ENCODE results near the gene REXO1. TPM values are rescaled to one million over a fixed set of nuclear protein-coding genes. Genes with fewer than 3 reads are reported as not detected.
A peak's percentile ranks its signal among the peaks of the same experiment; 100 is the strongest.

The REXO1 gene
- total and polyA plus RNA-seq, 2 of the 8 experiments (the other 6 are each of a cell fraction or from before 2014, with no cell fraction given) = 42.4 to 44.3 TPM

- DNase-seq (ENCODE audit: low read depth in 1 of 2, low spot score in 2 of 2) (no peak), FAIRE-seq (no peak)
- Histone ChIP-seq H2AFZ (ENCODE audit: low read length) (no peak overlapping the region), H4K91ac (replicated peaks; ENCODE audit: insufficient read length, low read length) (no peak overlapping the region), H2AK5ac (ENCODE audit: low read depth, low read length) (no peak overlapping the region), H3K9me3 (ENCODE audit: insufficient read depth in 2 of 2, low read depth in 1 of 2, low read length in 1 of 2) (no peaks in the 10 kb centered on the region), H3K56ac (replicated peaks; ENCODE audit: insufficient read length, low read depth, low read length) (no peak overlapping the region), H4K8ac (ENCODE audit: extremely low read depth, insufficient read depth, low read length) (peak overlapping the region; percentile 51; the same call in 1 of the 2 replicates), H4K5ac (ENCODE audit: insufficient read length, low read depth, low read length) (no peak overlapping the region), H3K79me2 (ENCODE audit: control insufficient read depth in 1 of 2, insufficient read depth in 2 of 2, low read length in 2 of 2) (no peaks in the 10 kb centered on the region), H2BK12ac (ENCODE audit: low read depth, low read length) (0 out of 2 replicates have a peak overlapping the region, but pooled peaks have one; percentile 17), H3K79me1 (ENCODE audit: low read depth, low read length) (no peaks in the 10 kb centered on the region; the same call in 1 of the 2 replicates), H3K4me3 (ENCODE audit: extremely low read depth in 1 of 4, insufficient read depth in 2 of 4, low read depth in 3 of 4, low read length in 4 of 4) (no peak overlapping the region), H3K23me2 (ENCODE audit: low read depth, low read length) (peaks cover 2% of the 10 kb centered on the region), H3K14ac (ENCODE audit: insufficient read length) (no peak overlapping the region), H2BK120ac (replicated peaks; ENCODE audit: low read depth, low read length) (no peak overlapping the region), H3K4ac (replicated peaks; ENCODE audit: insufficient read length, low read depth, low read length) (no peak overlapping the region), H3K18ac (ENCODE audit: extremely low read depth, low read length) (no peak overlapping the region), H3K4me1 (replicated peaks in 1 of 4; ENCODE audit: control insufficient read depth in 3 of 4, insufficient read depth in 4 of 4, low read length in 3 of 4) (peaks cover 0 to 2% (median 0%) of the 10 kb centered on the region in 4 experiments; a peak in 3 of 7 replicates), H3K23ac (ENCODE audit: insufficient read length) (no peak overlapping the region), H4K20me1 (replicated peaks in 1 of 2; ENCODE audit: control insufficient read depth in 1 of 2, insufficient read depth in 2 of 2, low read length in 2 of 2) (peaks cover 2 to 8% of the 10 kb centered on the region in 2 experiments), H3K4me2 (ENCODE audit: insufficient read depth in 1 of 2, low read depth in 2 of 2, low read length in 2 of 2) (no peak overlapping the region), H3K9ac (replicated peaks in 1 of 4; ENCODE audit: extremely low read depth in 1 of 4, low read depth in 3 of 4, low read length in 3 of 4) (no peak overlapping the region), H2BK20ac (ENCODE audit: low read length) (no peak overlapping the region), H3K36me3 (ENCODE audit: control insufficient read depth in 2 of 4, insufficient read depth in 4 of 4, low read length in 3 of 4) (peaks cover 8 to 39% (median 14%) of the 10 kb centered on the region in 4 experiments; a peak in 7 of 8 replicates), H3K27ac (ENCODE audit: low read depth, low read length) (no peak overlapping the region), H2BK5ac (ENCODE audit: low read depth, low read length) (no peak overlapping the region), H3K27me3 (replicated peaks in 1 of 4; ENCODE audit: control insufficient read depth in 3 of 4, extremely low read depth in 1 of 4, insufficient read depth in 3 of 4, low read length in 3 of 4) (peaks cover 0 to 3% (median 0%) of the 10 kb centered on the region in 4 experiments; a peak in 3 of 7 replicates), H2BK15ac (ENCODE audit: low read length) (no peak overlapping the region)
- WGBS, 2 experiments (ENCODE audit: extremely low coverage in 1 of 2, insufficient coverage in 1 of 2, insufficient read length in 1 of 2, insufficient replicate concordance in 2 of 2, low coverage in 1 of 2, low lambda C conversion rate in 2 of 2, missing lambda C conversion rate in 1 of 2) = 93% methylated on average over 38 of the region's 61 CpGs; no CpG with 5 or more reads in 1 of the 2 experiments
- ChIA-PET POLR2A (ENCODE audit: partially characterized antibody) (no interaction called here), CTCF (ENCODE audit: partially characterized antibody) (interaction anchor here (1.1 to 3.6 kb wide), 5 partner anchors 10 to 225 kb away, joined by 3 to 48 read pairs (median 17); no protein-coding TSS in a partner anchor)
- TF ChIP-seq E2F6 (IDR thresholded peaks at IDR 0.05) (no peak), EP300 (IDR thresholded peaks at IDR 0.05; ENCODE audit: borderline replicate concordance in 1 of 2, low read depth in 2 of 2, low read length in 2 of 2) (no peak), CHD2 (IDR thresholded peaks at IDR 0.05; ENCODE audit: low read length) (no peak), SRF (IDR thresholded peaks at IDR 0.05; ENCODE audit: low read depth, low read length) (no peak), RAD21 (IDR thresholded peaks at IDR 0.05 in 1 of 2, conservative IDR thresholded peaks at IDR 0.05 in 1 of 2; ENCODE audit: low read depth in 2 of 2, low read length in 2 of 2) (no peak)
Observed at GRCh38 chr19:1815605-1816529, 32.4 kb downstream of the REXO1 start.

Data from H1 (cell line).